Endothelial cell of umbilical vein (primary cell): Measurements from ENCODE around the gene PRKCB. TPM values are rescaled to one million over a fixed set of nuclear protein-coding genes. Genes with fewer than 3 reads are reported as not detected.

ENCODE experiments used
- BruUV-seq: library from RNA; stranded (reverse); fragments of 400-500 nt; replicated peaks from 2 replicates; lab custom pipeline; 2021; lab: Mats Ljungman, UMichigan
- CTCF ChIA-PET: fragments of 300-600, 350-600 bp; sonication (Branson Sonifier 250); formaldehyde crosslinking; loops from one replicate; lab custom pipeline; 2021; ENCODE audit warnings: antibody characterized with exemption, inconsistent platforms; lab: Charles Lee
- POLR2A ChIA-PET: fragments of 300-600, 350-600 bp; sonication (Branson Sonifier 250); formaldehyde crosslinking; loops from one replicate; lab custom pipeline; 2021; ENCODE audit warnings: antibody characterized with exemption, inconsistent platforms; lab: Charles Lee
- DNase-seq: peaks from one replicate; pipeline ENCODE4 v3.0.0-alpha.2; 2011; ENCODE audit warnings: low read depth, low spot score
- FAIRE-seq: peaks from 2 replicates; lab custom pipeline; 2011; peaks lifted over from hg19 to GRCh38; lab: Jason Lieb, UNC
- H2AFZ ChIP-seq: 2 replicates; pipeline ENCODE4 v1.6.0; 2012; ENCODE audit warnings: low read depth, low read length, control low read depth, inconsistent platforms
- H3K27ac ChIP-seq: 2 replicates; pipeline ENCODE4 v1.5.1; 2011; ENCODE audit warnings: low read depth, mild to moderate bottlenecking, control low read depth, low read length, moderate library complexity; ENCODE audit not compliant: insufficient read depth
- H3K27me3 ChIP-seq, 2 experiments: 2 replicates each; pipeline versions ENCODE4 v1.6.0 to v1.6.1; 2011; ENCODE audit warnings: low read length in 2 of 2, mixed read lengths in 1 of 2; ENCODE audit not compliant: control insufficient read depth in 2 of 2, insufficient read depth in 2 of 2
- H3K36me3 ChIP-seq, 2 experiments: 2 replicates in 1 of 2; 3 replicates in 1 of 2; pipeline ENCODE4 v1.5.1; 2011; ENCODE audit warnings: low read length in 2 of 2, mild to moderate bottlenecking in 1 of 2, moderate library complexity in 1 of 2; ENCODE audit not compliant: control insufficient read depth in 2 of 2, insufficient read depth in 2 of 2; ENCODE audit errors: extremely low read depth in 1 of 2
- H3K4me1 ChIP-seq: 3 replicates; pipeline ENCODE4 v1.5.1; 2011; ENCODE audit warnings: mild to moderate bottlenecking, low read length; ENCODE audit not compliant: control insufficient read depth, insufficient read depth; ENCODE audit errors: extremely low read depth
- H3K4me2 ChIP-seq: 2 replicates; pipeline ENCODE4 v1.6.1; 2011; ENCODE audit warnings: low read length, control low read depth, mixed read lengths; ENCODE audit not compliant: insufficient read depth
- H3K4me3 ChIP-seq, 3 experiments: fragments of 200-600 bp in 1 of 3; sonication (generic), shearing (Covaris generic) in 1 of 3; replicated peaks in 1 of 3; 2 replicates each; pipeline ENCODE4 v1.5.1; 2011 to 2016; ENCODE audit warnings: control low read depth in 3 of 3, low read length in 3 of 3, mild to moderate bottlenecking in 2 of 3, inconsistent platforms in 1 of 3, low read depth in 1 of 3, moderate library complexity in 1 of 3; ENCODE audit not compliant: insufficient read depth in 1 of 3
- H3K79me2 ChIP-seq: 2 replicates; pipeline ENCODE4 v1.6.0; 2012; ENCODE audit warnings: low read length, inconsistent platforms; ENCODE audit not compliant: control insufficient read depth, insufficient read depth
- H3K9ac ChIP-seq: replicated peaks from 2 replicates; pipeline ENCODE3; 2011; ENCODE audit warnings: low read length, control low read depth; ENCODE audit not compliant: insufficient read depth; ENCODE audit errors: extremely low read depth
- H3K9me1 ChIP-seq: replicated peaks from 3 replicates; pipeline ENCODE4 v1.6.0; 2011; ENCODE audit warnings: mild to moderate bottlenecking, low read length; ENCODE audit not compliant: control insufficient read depth, insufficient read depth; ENCODE audit errors: extremely low read depth
- H3K9me3 ChIP-seq: replicated peaks from 2 replicates; pipeline ENCODE4 v1.5.1; 2012; ENCODE audit warnings: low read length, inconsistent platforms; ENCODE audit not compliant: control insufficient read depth, insufficient read depth
- H4K20me1 ChIP-seq: replicated peaks from 2 replicates; pipeline ENCODE3; 2011; ENCODE audit warnings: mild to moderate bottlenecking, low read length; ENCODE audit not compliant: control insufficient read depth, insufficient read depth; ENCODE audit errors: extremely low read depth
- CTCF ChIP-seq, 2 donors: IDR thresholded peaks; 1 replicate in 1 of 2; 2 replicates in 1 of 2; pipeline ENCODE4 v1.5.1; 2011; ENCODE audit warnings: low read length in 2 of 2, mild to moderate bottlenecking in 2 of 2, moderate library complexity in 2 of 2, control low read depth in 1 of 2, inconsistent platforms in 1 of 2, low read depth in 1 of 2; ENCODE audit not compliant: insufficient read depth in 1 of 2; ENCODE audit errors: extremely low read depth in 1 of 2
- EZH2 ChIP-seq: IDR thresholded peaks from 2 replicates; pipeline ENCODE4 v1.6.1; 2012; ENCODE audit warnings: borderline replicate concordance, low read depth, mild to moderate bottlenecking, moderate library complexity, low read length, inconsistent platforms; ENCODE audit not compliant: severe bottlenecking
- FOS ChIP-seq: IDR thresholded peaks from 2 replicates; pipeline ENCODE4 v1.6.1; 2011; ENCODE audit warnings: mild to moderate bottlenecking, low read length, moderate library complexity, borderline replicate concordance; ENCODE audit not compliant: insufficient read depth
- GATA2 ChIP-seq: IDR thresholded peaks from 2 replicates; pipeline ENCODE4 v1.7.0; 2011; ENCODE audit warnings: low read depth, mild to moderate bottlenecking, moderate library complexity, mixed read lengths, low read length; ENCODE audit not compliant: insufficient read length, insufficient read depth
- JUN ChIP-seq: IDR thresholded peaks from 2 replicates; pipeline ENCODE4 v1.6.1; 2011; ENCODE audit warnings: borderline replicate concordance, low read depth; ENCODE audit not compliant: insufficient read length, insufficient read depth
- MAX ChIP-seq: IDR thresholded peaks from 2 replicates; pipeline ENCODE4 v1.6.1; 2011; ENCODE audit not compliant: insufficient read depth, insufficient read length
- MYC ChIP-seq: IDR thresholded peaks from one replicate; pipeline ENCODE4 v1.6.1; 2011; ENCODE audit warnings: mild to moderate bottlenecking, low read depth, low read length
- POLR2A ChIP-seq: IDR thresholded peaks from 2 replicates; pipeline ENCODE4 v1.6.1; 2012; ENCODE audit warnings: low read depth, mild to moderate bottlenecking, control low read depth, low read length
- POLR2AphosphoS5 ChIP-seq: IDR thresholded peaks from 2 replicates; pipeline ENCODE4 v1.6.1; 2012; ENCODE audit warnings: low read depth, mild to moderate bottlenecking, control low read depth, low read length, moderate library complexity; ENCODE audit not compliant: insufficient read depth
- dilution Hi-C: fragments of 300-500 bp; cut with MboI; formaldehyde crosslinking; loops from one replicate; pipeline ENCODE4 v1.15.0; 2019; ENCODE audit warnings: low sequenced_read_pairs; ENCODE audit not compliant: extremely low pct_ligation_motif_present
- intact Hi-C: fragments of 100-400 bp; cut with micrococcal nuclease; formaldehyde crosslinking; loops from one replicate; pipeline ENCODE4 v1.10.0; 2022
- polyA plus RNA-seq, 4 experiments: library from polyadenylated mRNA; depleted of rRNA in 3 of 4; stranded (reverse) in 3 of 4; unstranded in 1 of 4; fragments of >200 nt; gene quantifications; 2 replicates each; pipeline versions ENCODE4 v1.2.1 to v1.2.3, GENCODE V29; 2011 to 2012; ENCODE audit warnings: missing spikeins in 1 of 4
- total RNA-seq: library from RNA; stranded (reverse); gene quantifications from 2 replicates; pipeline ENCODE4 v1.2.3, GENCODE V29; 2021

Gene PRKCB
- total and polyA plus RNA-seq, 2 donors (not counting 3 experiments of a cell fraction or from before 2014, with no cell fraction given) = 0.01 TPM; not detected in 1

GRCh38 chr16:23952128-23952970, 116.6 kb downstream of the PRKCB start:
- POLR2A ChIA-PET = no interaction called here
- Histone ChIP-seq H3K27me3 (no peaks in the 10 kb centered on the region), H3K9me3 (no peaks in the 10 kb centered on the region), H4K20me1 (no peaks in the 10 kb centered on the region), H3K79me2 (no peaks in the 10 kb centered on the region), H3K4me1 (no peaks in the 10 kb centered on the region), H3K9me1 (no peaks in the 10 kb centered on the region), H3K27ac (no peak overlapping the region), H3K4me3 (no peak overlapping the region), H3K9ac (no peak overlapping the region), H3K36me3 (no peaks in the 10 kb centered on the region), H3K4me2 (no peak overlapping the region), H2AFZ (no peak overlapping the region)
- DNase-seq (no peak), FAIRE-seq (no peak)
- CTCF ChIA-PET = interaction anchor here (0.9 kb wide), 1 partner anchor 25 kb away, joined by 3 read pairs; no protein-coding TSS in a partner anchor
- no TSS peak for BruUV-seq
- dilution Hi-C loops = no loop called here
- intact Hi-C loops = no loop called here
- TF ChIP-seq MYC (no peak), FOS (peak; percentile 15)

- no peaks in the 10 kb centered on the region for H3K9me1 ChIP-seq
- POLR2A ChIA-PET = no interaction called here
- DNase-seq = no peak
- H3K27me3 ChIP-seq = no peaks in the 10 kb centered on the region
- dilution Hi-C loops = no loop called here
- no peak overlapping the region for H3K9ac ChIP-seq
- FAIRE-seq = no peak
- no peak overlapping the region for H3K27ac ChIP-seq
- no peaks in the 10 kb centered on the region for H3K4me1 ChIP-seq
- intact Hi-C loops = no loop called here
- no peaks in the 10 kb centered on the region for H3K9me3 ChIP-seq
- H3K4me3 ChIP-seq = no peak overlapping the region
- no peak overlapping the region for H2AFZ ChIP-seq
- no peaks in the 10 kb centered on the region for H4K20me1 ChIP-seq
- no peak for TF ChIP-seq CTCF (IDR thresholded peaks at IDR 0.05; ENCODE audit: extremely low read depth in 1 of 2, insufficient read depth in 1 of 2, low read depth in 1 of 2, low read length in 2 of 2)
- no peak for TF ChIP-seq MYC
- no peak for TF ChIP-seq EZH2
- no peak for TF ChIP-seq POLR2AphosphoS5
- no peak for TF ChIP-seq FOS
- TF ChIP-seq POLR2A = no peak
- TF ChIP-seq MAX = no peak
- TF ChIP-seq JUN = no peak
- no peak for TF ChIP-seq GATA2
- BruUV-seq = no TSS peak
- H3K36me3 ChIP-seq = no peaks in the 10 kb centered on the region
- H3K79me2 ChIP-seq = no peaks in the 10 kb centered on the region
- H3K4me2 ChIP-seq = no peak overlapping the region
- CTCF ChIA-PET = interaction anchor here (0.9 kb wide), 1 partner anchor 25 kb away, joined by 3 read pairs; no protein-coding TSS in a partner anchor
Observed at GRCh38 chr16:23952971-23953300, 117.2 kb downstream of the PRKCB start.
